HepG2 (cell line): ENCODE results near the gene DGAT2. TPM values are rescaled to one million over a fixed set of nuclear protein-coding genes. Genes with fewer than 3 reads are reported as not detected.

Experiments
- CBX5 ChIP-seq: sonication (generic); formaldehyde crosslinking; IDR thresholded peaks from 2 replicates; pipeline ENCODE4 v1.4.0; 2020; ENCODE audit warnings: missing genetic modification reagents, borderline replicate concordance
- EED ChIP-seq: sonication (generic); formaldehyde crosslinking; IDR thresholded peaks from 2 replicates; pipeline ENCODE4 v1.5.0; 2020; ENCODE audit warnings: mild to moderate bottlenecking, missing genetic modification reagents
- FOXC1 ChIP-seq: sonication (generic); formaldehyde crosslinking; IDR thresholded peaks from 2 replicates; pipeline ENCODE4 v1.8.0; 2022; ENCODE audit warnings: mild to moderate bottlenecking, missing genetic modification reagents, borderline replicate concordance
- FOXK2 ChIP-seq: fragments of 450-650 bp; IDR thresholded peaks from 2 replicates; pipeline ENCODE4 v1.6.1; 2016
- HNF4A ChIP-seq: sonication (generic); formaldehyde crosslinking; IDR thresholded peaks from 2 replicates; pipeline ENCODE4 v1.4.0; 2020; ENCODE audit warnings: missing genetic modification reagents
- NFIB ChIP-seq: sonication (generic); formaldehyde crosslinking; IDR thresholded peaks from 2 replicates; pipeline ENCODE4 v1.9.0; 2021; ENCODE audit warnings: missing genetic modification reagents, mild to moderate bottlenecking, borderline replicate concordance
- PLRG1 ChIP-seq: fragments of 450-650 bp; conservative IDR thresholded peaks from 2 replicates; pipeline ENCODE4 v1.6.1; 2016
- PTBP1 ChIP-seq: fragments of 200-400 bp; formaldehyde crosslinking; IDR thresholded peaks from 2 replicates; pipeline ENCODE4 v1.6.1; 2018; ENCODE audit warnings: low read length, low read depth; ENCODE audit not compliant: poor library complexity, severe bottlenecking
- RARA ChIP-seq: IDR thresholded peaks from 2 replicates; pipeline ENCODE4 v1.6.1; 2016; ENCODE audit warnings: missing genetic modification reagents, missing compliant biosample characterization
- SRSF1 ChIP-seq: fragments of 200-400 bp; formaldehyde crosslinking; optimal IDR thresholded peaks from 2 replicates; pipeline ENCODE3; 2017; ENCODE audit warnings: mild to moderate bottlenecking, low read depth, low read length, moderate library complexity
- THRA ChIP-seq: sonication (generic); formaldehyde crosslinking; IDR thresholded peaks from 2 replicates; pipeline ENCODE4 v1.4.0; 2020; ENCODE audit warnings: missing genetic modification reagents, borderline replicate concordance
- ZBTB21 ChIP-seq: sonication (generic); formaldehyde crosslinking; IDR thresholded peaks from 2 replicates; pipeline ENCODE4 v1.4.0; 2020; ENCODE audit warnings: missing genetic modification reagents
- ZHX2 ChIP-seq, 2 experiments: sonication (generic) in 1 of 2; formaldehyde crosslinking in 1 of 2; IDR thresholded peaks; 2 replicates each; pipeline versions ENCODE4 v1.6.1 to v1.9.0; 2014 to 2022; ENCODE audit warnings: antibody characterized with exemption in 1 of 2, borderline replicate concordance in 1 of 2, inconsistent platforms in 1 of 2, low read depth in 1 of 2, missing genetic modification reagents in 1 of 2
- ZMYM4 ChIP-seq: sonication (generic); formaldehyde crosslinking; IDR thresholded peaks from 2 replicates; pipeline ENCODE4 v1.8.1; 2023; ENCODE audit warnings: mild to moderate bottlenecking, missing genetic modification reagents
- ZNF30 ChIP-seq: sonication (generic); formaldehyde crosslinking; IDR thresholded peaks from 2 replicates; pipeline ENCODE4 v1.5.0; 2020; ENCODE audit warnings: mild to moderate bottlenecking, missing genetic modification reagents
- ZNF598 ChIP-seq: sonication (generic); formaldehyde crosslinking; IDR thresholded peaks from 2 replicates; pipeline ENCODE4 v1.5.1; 2020; ENCODE audit warnings: mild to moderate bottlenecking, missing genetic modification reagents, borderline replicate concordance
- ZNF703 ChIP-seq: sonication (generic); formaldehyde crosslinking; IDR thresholded peaks from 2 replicates; pipeline ENCODE4 v1.5.1; 2020; ENCODE audit warnings: missing genetic modification reagents, mild to moderate bottlenecking, moderate library complexity, borderline replicate concordance
- ZNF747 ChIP-seq: sonication (generic); formaldehyde crosslinking; IDR thresholded peaks from 2 replicates; pipeline ENCODE4 v1.8.1; 2023; ENCODE audit warnings: missing genetic modification reagents, mild to moderate bottlenecking, borderline replicate concordance
- ZNF83 ChIP-seq: sonication (generic); formaldehyde crosslinking; IDR thresholded peaks from 2 replicates; pipeline ENCODE4 v1.4.0; 2020; ENCODE audit warnings: missing genetic modification reagents, mild to moderate bottlenecking, borderline replicate concordance
- ZNF891 ChIP-seq: sonication (generic); formaldehyde crosslinking; IDR thresholded peaks from 2 replicates; pipeline ENCODE4 v1.5.0; 2020; ENCODE audit warnings: mild to moderate bottlenecking, missing genetic modification reagents
- polyA plus RNA-seq, 8 experiments: library from polyadenylated mRNA; depleted of rRNA in 3 of 8; stranded (reverse) in 7 of 8; unstranded in 1 of 8; fragments of >200 nt; fragmentation: Illumina TruSeq in 4 of 8; extraction: Trizol in 4 of 8; gene quantifications; 2 replicates each; pipeline versions ENCODE4 v1.2.1 to v1.2.3, GENCODE V29; 2011 to 2016; ENCODE audit warnings: low read depth in 4 of 8, missing spikeins in 1 of 8, mixed read lengths in 1 of 8; ENCODE audit not compliant: insufficient read depth in 1 of 8
- total RNA-seq, 5 experiments: library from RNA; depleted of rRNA; stranded (reverse); fragments of >200 nt; fragmentation: Illumina TruSeq; extraction: Trizol; gene quantifications; 2 replicates each; pipeline ENCODE4 v1.2.3, GENCODE V29; 2016; ENCODE audit warnings: low read depth in 1 of 5

DGAT2 gene
- total and polyA plus RNA-seq, 2 of the 13 experiments (the other 11 are each of a cell fraction or from before 2014, with no cell fraction given): 39.0 to 65.6 TPM

GRCh38 chr11:75812542-75813040, 44.0 kb downstream of the DGAT2 start (continued):
- no peak for TF ChIP-seq ZNF30
- no peak for TF ChIP-seq PLRG1
- no peak for TF ChIP-seq ZNF891 (CRISPR knock-in tag)
- TF ChIP-seq ZNF83 (CRISPR knock-in tag): no peak
- TF ChIP-seq PTBP1: no peak
- no peak for TF ChIP-seq CBX5
- TF ChIP-seq ZNF747: no peak
- TF ChIP-seq FOXC1 (CRISPR knock-in tag): no peak
- TF ChIP-seq ZMYM4 (CRISPR knock-in tag): no peak
- TF ChIP-seq ZHX2 (IDR thresholded peaks at IDR 0.05; ENCODE audit: low read depth): no peak
- TF ChIP-seq ZHX2 (CRISPR knock-in tag; IDR thresholded peaks at IDR 0.05; ENCODE audit: borderline replicate concordance): no peak
- TF ChIP-seq THRA (CRISPR knock-in tag): no peak
- TF ChIP-seq FOXK2: no peak
- TF ChIP-seq SRSF1: no peak
- no peak for TF ChIP-seq ZNF703
- no peak for TF ChIP-seq NFIB (CRISPR knock-in tag)
- no peak for TF ChIP-seq ZBTB21
- no peak for TF ChIP-seq ZNF598 (CRISPR knock-in tag)
- TF ChIP-seq HNF4A: peak; percentile 49; the same call in 1 of the 2 replicates
- TF ChIP-seq RARA: peak; percentile 65
- TF ChIP-seq EED: no peak
